HG02623 (cell line): Measurements from ENCODE around the gene ATG14.
"Not testable (repeated sequence)": the region's sequence is repeated elsewhere in the genome, so short reads cannot be mapped to it uniquely, and the experiment has no call there.

Experiments used
- ATAC-seq: cut with Tn5 transposase; IDR thresholded peaks from one replicate; pipeline ENCODE4 v1.9.1; 2021; ENCODE audit warnings: moderate library complexity; ENCODE audit not compliant: unreplicated experiment

The ATG14 gene

GRCh38 chr14:55353686-55354467 lies 57.8 kb downstream of the ATG14 start:
- ATAC-seq = no peak

GRCh38 chr14:55352201-55352600 lies 59.4 kb downstream of the ATG14 start:
- no peak for ATAC-seq

- ATAC-seq = no peak
These were observed 60.5 kb downstream of the ATG14 start for GRCh38 chr14:55351111-55351510.

GRCh38 chr14:55350461-55350860 lies 61.2 kb downstream of the ATG14 start:
- ATAC-seq = no peak

DNA sequence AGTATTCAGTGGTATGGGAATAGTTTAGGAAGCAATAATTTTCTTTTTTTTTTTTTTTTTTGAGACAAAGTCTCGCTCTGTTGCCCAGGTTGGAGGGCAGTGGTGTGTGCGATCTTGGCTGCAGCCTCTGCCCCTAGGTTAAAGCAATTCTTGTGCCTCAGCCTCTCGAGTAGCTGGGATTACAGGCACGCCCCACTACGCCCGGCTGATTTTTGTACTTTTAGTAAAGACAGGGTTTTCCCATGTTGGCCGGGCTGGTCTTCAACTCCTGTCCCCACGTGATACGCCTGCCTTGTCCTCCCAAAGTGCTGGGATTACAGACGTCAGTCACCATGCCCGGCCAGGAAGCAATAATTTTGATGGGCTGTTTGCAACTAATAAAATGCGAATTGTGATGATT lies 62.1 kb downstream of the ATG14 start:
- no peak for ATAC-seq

- no peak for ATAC-seq
These were observed 62.7 kb downstream of the ATG14 start for GRCh38 chr14:55348766-55349453.

GRCh38 chr14:55347748-55348147 lies 63.9 kb downstream of the ATG14 start:
- no peak for ATAC-seq

DNA sequence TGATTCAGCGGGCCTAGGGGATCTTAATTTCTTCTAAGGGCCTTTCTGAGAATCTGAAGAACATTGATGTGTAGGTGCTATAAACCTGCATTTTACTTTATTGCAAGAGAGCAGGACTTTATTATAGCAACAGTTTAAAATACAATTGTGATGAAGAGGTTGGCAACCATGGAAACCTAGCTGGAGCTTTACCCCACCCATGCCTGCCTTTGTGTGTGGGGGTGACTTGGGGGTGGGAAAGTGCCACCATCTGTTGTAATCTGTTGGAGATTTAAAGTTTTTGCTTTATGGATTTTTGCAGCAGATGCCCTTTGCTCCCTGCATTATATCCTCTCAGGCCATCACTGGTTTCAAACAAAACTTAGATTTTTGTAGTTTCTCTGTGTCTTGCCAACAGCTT lies 64.6 kb downstream of the ATG14 start:
- ATAC-seq = no peak

DNA sequence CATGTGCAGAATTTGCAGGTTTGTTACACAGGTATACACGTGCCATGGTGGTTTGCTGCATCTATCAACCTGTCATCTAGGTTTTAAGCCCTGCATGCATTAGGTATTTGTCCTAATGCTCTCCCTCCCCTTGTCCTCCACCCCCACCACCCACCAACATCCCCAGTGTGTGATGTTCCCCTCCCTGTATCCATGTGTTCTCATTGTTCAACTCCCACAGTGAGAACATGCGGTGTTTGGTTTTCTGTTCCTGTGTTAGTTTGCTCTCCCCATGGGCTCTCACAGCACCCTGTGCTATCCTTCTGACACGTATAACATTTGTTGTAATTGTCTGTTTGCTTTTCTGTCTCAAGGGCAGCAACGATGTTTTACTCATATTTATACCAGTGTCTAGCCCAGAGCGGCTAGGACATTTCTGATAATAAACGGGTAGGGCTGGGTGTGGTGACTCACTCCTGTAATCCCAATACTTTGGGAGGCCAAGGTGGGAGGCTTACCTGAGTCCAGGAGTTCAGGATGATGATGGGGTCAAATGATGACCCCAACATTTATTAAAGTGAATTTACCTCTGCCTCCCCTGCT lies 67.0 kb downstream of the ATG14 start:
- not testable (repeated sequence) for ATAC-seq

DNA sequence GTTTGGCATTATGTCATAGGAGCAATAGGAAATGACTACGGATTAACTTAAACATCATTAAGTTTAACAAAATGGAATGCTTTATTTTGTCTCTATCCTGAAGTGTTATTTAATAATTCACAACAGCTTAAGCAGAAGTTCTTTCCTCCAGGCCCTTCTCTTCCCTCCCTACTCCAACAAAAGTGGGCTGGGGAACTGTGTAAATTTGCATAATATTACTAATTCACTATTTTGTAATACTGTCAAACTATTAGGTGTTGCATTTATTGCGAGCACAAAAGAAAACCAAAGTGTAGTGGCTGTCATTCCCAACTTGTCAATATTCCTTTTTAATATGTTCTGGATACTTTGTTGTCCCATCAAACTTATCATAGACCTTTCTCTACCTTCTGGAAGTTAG lies 69.8 kb downstream of the ATG14 start:
- no peak for ATAC-seq

DNA sequence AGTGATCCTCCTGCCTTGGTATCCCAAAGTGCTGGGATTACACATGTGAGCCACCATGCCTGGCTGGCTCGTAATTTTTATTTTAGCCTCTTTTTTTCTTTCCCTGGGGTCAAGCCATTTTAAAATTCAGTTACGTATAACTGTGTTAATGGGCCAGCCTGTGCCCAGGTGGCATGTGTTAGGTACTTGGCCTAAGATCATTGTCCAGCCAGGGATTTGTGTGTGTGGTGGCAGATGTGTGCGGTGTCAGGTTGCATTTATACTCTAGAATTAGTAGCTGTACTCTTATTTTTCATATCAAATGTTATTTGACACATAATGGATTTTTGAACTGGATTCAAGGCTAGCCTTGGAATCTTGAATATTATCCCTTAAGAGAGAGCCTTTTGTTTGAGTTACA lies 71.1 kb downstream of the ATG14 start:
- ATAC-seq = no peak

GRCh38 chr14:55339770-55340169 lies 71.9 kb downstream of the ATG14 start:
- ATAC-seq = peak; percentile 88

- ATAC-seq = no peak
These were observed 74.9 kb downstream of the ATG14 start for GRCh38 chr14:55336691-55337090.

- no peak for ATAC-seq
These were observed 75.5 kb downstream of the ATG14 start for GRCh38 chr14:55336162-55336561.

- no peak for ATAC-seq
These were observed 77.7 kb downstream of the ATG14 start for GRCh38 chr14:55333711-55334485.

- ATAC-seq = peak; percentile 46
These were observed 78.7 kb downstream of the ATG14 start for GRCh38 chr14:55332654-55333570.

- no peak for ATAC-seq
These were observed 81.5 kb downstream of the ATG14 start for GRCh38 chr14:55329999-55330710.

GRCh38 chr14:55328317-55328716 lies 83.3 kb downstream of the ATG14 start:
- no peak for ATAC-seq

DNA sequence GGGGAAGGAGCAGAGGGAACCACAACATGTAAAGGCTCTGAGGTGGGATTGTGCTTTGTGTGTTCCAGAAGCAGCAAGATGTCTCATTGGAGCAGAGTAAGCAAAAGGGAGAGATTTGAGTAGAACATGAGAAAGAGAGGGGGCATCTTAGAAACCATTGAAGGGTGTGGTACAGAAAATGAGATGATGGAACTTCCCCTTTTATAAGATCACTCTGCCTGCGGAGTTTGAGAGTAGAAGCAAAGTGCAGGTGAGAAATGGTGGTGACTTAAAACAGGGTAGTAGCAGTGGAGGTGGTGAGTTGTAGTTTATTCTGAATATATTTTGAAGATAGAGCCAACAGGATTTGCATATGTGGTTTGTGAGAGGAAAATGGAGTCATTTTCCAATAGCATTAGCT lies 84.5 kb downstream of the ATG14 start:
- ATAC-seq = peak; percentile 72

GRCh38 chr14:55324812-55325211 lies 86.8 kb downstream of the ATG14 start:
- no peak for ATAC-seq
